Measurements from ENCODE around the gene FHDC1. TPM values are rescaled to one million over a fixed set of nuclear protein-coding genes. Genes with fewer than 3 reads are reported as not detected.
A peak's percentile ranks its signal among the peaks of the same experiment; 100 is the strongest.

The FHDC1 gene
- total RNA-seq, 5 donors from 2014 or later (not counting 1 experiment from before 2014, with no cell fraction given): 0.08 to 0.28 (median 0.17) TPM; not detected in 1

- H3K4me1 ChIP-seq (ENCODE audit: control insufficient read depth in 1 of 2, extremely low read depth in 1 of 2, insufficient read depth in 2 of 2, low read length in 2 of 2): no peaks in the 10 kb centered on the region
- ATAC-seq (replicated peaks in 1 of 4): no peak
- H3K27me3 Mint-ChIP-seq: peaks cover 12 to 15% of the 10 kb centered on the region in 2 donors
- no peak for DNase-seq
- 100% methylated on average over 2 of the region's 3 CpGs for WGBS (ENCODE audit: insufficient coverage)
- no peaks in the 10 kb centered on the region for H3K36me3 ChIP-seq (ENCODE audit: control insufficient read depth in 2 of 2, extremely low read depth in 1 of 2, insufficient read depth in 1 of 2, low read length in 1 of 2)
- peaks cover 0 to 2% (median 0%) of the 10 kb centered on the region in 3 donors for H3K4me1 Mint-ChIP-seq
- no peak overlapping the region for H3K27ac ChIP-seq (ENCODE audit: low read length)
- H3K27me3 ChIP-seq (replicated peaks in 1 of 2; ENCODE audit: control insufficient read depth in 2 of 2, extremely low read depth in 1 of 2, insufficient read depth in 2 of 2, low read length in 1 of 2): peaks cover 0 to 6% of the 10 kb centered on the region in 2 experiments
- no peak overlapping the region for H3K4me3 ChIP-seq (ENCODE audit: control insufficient read depth in 1 of 2, extremely low read depth in 1 of 2, low read length in 1 of 2)
- H3K9me3 Mint-ChIP-seq: no peaks in the 10 kb centered on the region
- no peaks in the 10 kb centered on the region for H3K9me3 ChIP-seq
- peaks cover 4% of the 10 kb centered on the region for H3K36me3 Mint-ChIP-seq
- no peak overlapping the region for H3K27ac Mint-ChIP-seq
- ChIA-PET CTCF (no interaction called here), POLR2A (interaction anchor here in 1 of 2 donors (0.6 kb wide), 1 partner anchor 19 kb away, joined by 4 read pairs; no protein-coding TSS in a partner anchor)
- H3K4me3 Mint-ChIP-seq: no peak overlapping the region
These were observed 8.4 kb upstream of the FHDC1 start for GRCh38 chr4:152927737-152928136.

DNA sequence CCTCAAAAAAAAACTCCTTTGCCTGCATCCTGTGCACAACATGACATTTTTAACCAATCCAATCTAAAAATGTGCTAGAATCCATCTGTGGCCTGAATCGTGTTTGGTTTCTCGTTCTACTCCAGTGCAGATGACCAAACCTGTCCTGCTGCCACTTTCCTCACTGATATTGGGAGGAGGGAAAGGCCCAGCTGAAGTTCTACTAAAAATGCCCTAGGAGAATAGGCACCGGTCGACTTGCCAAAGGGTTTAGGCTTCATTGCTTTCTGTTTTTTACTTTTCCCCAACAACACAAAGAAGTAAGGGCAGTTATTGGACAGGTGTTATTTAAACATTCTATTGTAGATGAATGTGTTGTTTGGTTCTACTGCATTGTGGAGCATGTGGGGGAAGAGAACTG is 7.8 kb upstream of the FHDC1 start:
- ATAC-seq (replicated peaks in 1 of 4): no peak
- CTCF ChIA-PET: no interaction called here
- no peak for DNase-seq
- WGBS (ENCODE audit: insufficient coverage): no CpG with 5 or more reads among the region's 4 CpGs
- H3K9me3 ChIP-seq: no peaks in the 10 kb centered on the region
- H3K4me1 ChIP-seq (ENCODE audit: control insufficient read depth in 1 of 2, extremely low read depth in 1 of 2, insufficient read depth in 2 of 2, low read length in 2 of 2): no peaks in the 10 kb centered on the region
- H3K27ac ChIP-seq (ENCODE audit: low read length): no peak overlapping the region
- no peak overlapping the region for H3K27ac Mint-ChIP-seq
- POLR2A ChIA-PET: no interaction called here
- H3K27me3 ChIP-seq (replicated peaks in 1 of 2; ENCODE audit: control insufficient read depth in 2 of 2, extremely low read depth in 1 of 2, insufficient read depth in 2 of 2, low read length in 1 of 2): peaks cover 0 to 9% of the 10 kb centered on the region in 2 experiments
- H3K27me3 Mint-ChIP-seq: peaks cover 17 to 20% of the 10 kb centered on the region in 2 donors
- peaks cover 4% of the 10 kb centered on the region for H3K36me3 Mint-ChIP-seq
- no peaks in the 10 kb centered on the region for H3K36me3 ChIP-seq (ENCODE audit: control insufficient read depth in 2 of 2, extremely low read depth in 1 of 2, insufficient read depth in 1 of 2, low read length in 1 of 2)
- no peak overlapping the region for H3K4me3 ChIP-seq (ENCODE audit: control insufficient read depth in 1 of 2, extremely low read depth in 1 of 2, low read length in 1 of 2)
- H3K4me3 Mint-ChIP-seq: no peak overlapping the region
- peaks cover 0 to 2% (median 0%) of the 10 kb centered on the region in 3 donors for H3K4me1 Mint-ChIP-seq
- H3K9me3 Mint-ChIP-seq: no peaks in the 10 kb centered on the region

- peaks cover 4 to 9% of the 10 kb centered on the region in 2 experiments for H3K27me3 ChIP-seq (replicated peaks in 1 of 2; ENCODE audit: control insufficient read depth in 2 of 2, extremely low read depth in 1 of 2, insufficient read depth in 2 of 2, low read length in 1 of 2)
- DNase-seq (no peak), ATAC-seq (replicated peaks in 1 of 4) (no peak)
- H3K9me3 ChIP-seq: no peaks in the 10 kb centered on the region
- ChIA-PET CTCF (no interaction called here), POLR2A (interaction anchor here in 1 of 2 donors (0.7 kb wide), 1 partner anchor 1765 kb away, joined by 3 read pairs; no protein-coding TSS in a partner anchor)
- no peak overlapping the region for H3K27ac ChIP-seq (ENCODE audit: low read length)
- peaks cover 5 to 8% (median 5%) of the 10 kb centered on the region in 3 donors for H3K4me1 Mint-ChIP-seq
- no peak overlapping the region for H3K4me3 ChIP-seq (ENCODE audit: control insufficient read depth in 1 of 2, extremely low read depth in 1 of 2, low read length in 1 of 2)
- no CpG with 5 or more reads among the region's 1 CpG for WGBS (ENCODE audit: insufficient coverage)
- no peak overlapping the region for H3K27ac Mint-ChIP-seq
- H3K36me3 ChIP-seq (ENCODE audit: control insufficient read depth in 2 of 2, extremely low read depth in 1 of 2, insufficient read depth in 1 of 2, low read length in 1 of 2): no peaks in the 10 kb centered on the region
- H3K9me3 Mint-ChIP-seq: no peaks in the 10 kb centered on the region
- no peaks in the 10 kb centered on the region for H3K4me1 ChIP-seq (ENCODE audit: control insufficient read depth in 1 of 2, extremely low read depth in 1 of 2, insufficient read depth in 2 of 2, low read length in 2 of 2)
- H3K36me3 Mint-ChIP-seq: peaks cover 4% of the 10 kb centered on the region
- peaks cover 33 to 36% of the 10 kb centered on the region in 2 donors for H3K27me3 Mint-ChIP-seq
- no peak overlapping the region for H3K4me3 Mint-ChIP-seq
These were observed 6.2 kb upstream of the FHDC1 start for GRCh38 chr4:152929888-152930287.

DNA sequence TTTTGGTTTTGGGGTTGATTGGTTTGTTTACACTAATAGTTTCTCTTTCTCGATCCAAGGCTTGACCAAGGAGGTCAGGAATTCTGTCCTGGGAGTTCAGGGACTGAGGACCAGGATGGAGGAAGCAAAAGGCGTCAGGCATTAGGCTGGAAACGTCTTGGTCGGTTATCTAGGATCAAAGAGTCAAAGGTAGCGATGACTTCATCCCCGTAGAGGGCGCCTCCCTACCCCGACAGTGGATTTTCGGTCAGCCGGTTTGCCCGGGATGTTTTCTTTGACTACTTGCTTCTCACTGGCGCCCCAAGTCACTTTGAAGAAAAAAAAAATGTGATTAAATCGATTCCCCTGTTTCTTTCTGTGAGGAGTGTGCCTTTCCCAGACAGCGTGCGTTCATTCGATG is 980 bp upstream of the FHDC1 start:
- peak overlapping the region; percentile 65 to 78 (median 75) for H3K4me3 Mint-ChIP-seq
- H3K4me1 Mint-ChIP-seq: peaks cover 22 to 27% (median 25%) of the 10 kb centered on the region in 3 donors
- no peaks in the 10 kb centered on the region for H3K9me3 Mint-ChIP-seq
- no peak overlapping the region for H3K27ac Mint-ChIP-seq
- no peak overlapping the region for H3K27ac ChIP-seq (ENCODE audit: low read length)
- ChIA-PET POLR2A (no interaction called here), CTCF (no interaction called here)
- H3K27me3 ChIP-seq (replicated peaks in 1 of 2; ENCODE audit: control insufficient read depth in 2 of 2, extremely low read depth in 1 of 2, insufficient read depth in 2 of 2, low read length in 1 of 2): peaks cover 12 to 52% of the 10 kb centered on the region in 2 experiments
- peaks cover 7 to 28% of the 10 kb centered on the region in 2 experiments for H3K4me1 ChIP-seq (ENCODE audit: control insufficient read depth in 1 of 2, extremely low read depth in 1 of 2, insufficient read depth in 2 of 2, low read length in 2 of 2)
- no peaks in the 10 kb centered on the region for H3K36me3 ChIP-seq (ENCODE audit: control insufficient read depth in 2 of 2, extremely low read depth in 1 of 2, insufficient read depth in 1 of 2, low read length in 1 of 2)
- ATAC-seq (replicated peaks in 1 of 4) (no peak), DNase-seq (peak in 1 of 35 experiments; percentile 2)
- H3K4me3 ChIP-seq (ENCODE audit: control insufficient read depth in 1 of 2, extremely low read depth in 1 of 2, low read length in 1 of 2): no peak overlapping the region
- H3K36me3 Mint-ChIP-seq: no peaks in the 10 kb centered on the region
- H3K9me3 ChIP-seq: no peaks in the 10 kb centered on the region
- WGBS (ENCODE audit: insufficient coverage): 16% methylated on average over 12 of the region's 16 CpGs
- peaks cover 49 to 58% of the 10 kb centered on the region in 2 donors for H3K27me3 Mint-ChIP-seq

DNA sequence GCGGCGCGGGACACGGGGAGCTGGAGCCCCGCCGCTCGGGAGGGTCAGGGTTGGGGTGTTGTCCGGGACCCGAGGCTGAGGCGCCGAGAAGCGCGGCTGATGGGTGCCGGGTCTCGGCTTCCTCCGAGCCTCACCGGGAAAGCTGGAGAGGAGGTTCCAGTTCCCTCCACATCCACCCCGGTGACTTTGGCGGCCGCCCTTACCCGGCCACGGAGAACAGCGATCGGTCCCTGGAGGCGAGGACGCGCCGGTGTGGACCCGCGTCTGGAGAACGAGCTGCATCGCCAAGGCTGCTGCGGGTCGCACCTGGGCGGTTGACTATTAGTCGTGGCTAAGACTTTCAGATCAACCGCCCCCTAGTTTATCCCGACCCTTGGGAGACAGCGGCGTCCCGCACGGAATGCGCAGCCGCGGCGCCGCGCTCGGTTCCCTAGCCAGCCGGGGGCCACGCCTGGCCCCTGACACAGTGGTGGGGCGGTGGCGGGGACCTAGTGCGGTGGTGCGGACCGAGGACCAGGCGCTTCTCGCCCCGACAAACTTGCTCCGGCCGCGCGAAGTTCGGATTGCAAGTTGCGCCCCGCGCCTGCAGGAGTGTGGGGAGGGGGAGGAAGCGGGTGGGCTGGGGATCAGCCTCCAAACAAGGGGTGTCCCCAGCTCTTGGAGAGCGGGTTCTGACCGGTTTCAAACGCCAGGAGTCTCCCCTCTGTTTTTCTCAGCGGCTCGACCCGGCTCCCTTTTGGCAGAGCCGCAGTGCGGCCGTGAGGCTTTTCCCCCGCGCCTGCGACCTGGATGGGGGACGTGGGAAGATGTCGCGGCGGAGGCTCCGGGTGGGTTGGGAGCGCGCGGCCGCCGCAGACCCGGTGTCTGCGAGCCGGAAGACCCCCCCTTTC is 568 bp downstream of the FHDC1 start:
- ChIA-PET POLR2A (no interaction called here), CTCF (no interaction called here)
- under 1% methylated on average over 69 of the region's 93 CpGs for WGBS (ENCODE audit: insufficient coverage)
- Mint-ChIP-seq H3K27ac (no peak overlapping the region), H3K4me3 (peak overlapping the region; percentile 52 to 78 (median 55)), H3K9me3 (no peaks in the 10 kb centered on the region), H3K4me1 (peaks cover 22 to 27% (median 25%) of the 10 kb centered on the region in 3 donors), H3K27me3 (peaks cover 53 to 65% of the 10 kb centered on the region in 2 donors), H3K36me3 (no peaks in the 10 kb centered on the region)
- Histone ChIP-seq H3K27ac (ENCODE audit: low read length) (no peak overlapping the region), H3K4me3 (ENCODE audit: control insufficient read depth in 1 of 2, extremely low read depth in 1 of 2, low read length in 1 of 2) (peak overlapping the region; percentile 45 to 84), H3K9me3 (no peaks in the 10 kb centered on the region), H3K27me3 (replicated peaks in 1 of 2; ENCODE audit: control insufficient read depth in 2 of 2, extremely low read depth in 1 of 2, insufficient read depth in 2 of 2, low read length in 1 of 2) (peaks cover 12 to 49% of the 10 kb centered on the region in 2 experiments), H3K36me3 (ENCODE audit: control insufficient read depth in 2 of 2, extremely low read depth in 1 of 2, insufficient read depth in 1 of 2, low read length in 1 of 2) (no peaks in the 10 kb centered on the region), H3K4me1 (ENCODE audit: control insufficient read depth in 1 of 2, extremely low read depth in 1 of 2, insufficient read depth in 2 of 2, low read length in 2 of 2) (peaks cover 7 to 28% of the 10 kb centered on the region in 2 experiments)
- ATAC-seq (replicated peaks in 1 of 4) (peak; percentile 10 to 26 (median 19)), DNase-seq (peak in 6 of 35 experiments; percentile 1 to 19 (median 8))

DNA sequence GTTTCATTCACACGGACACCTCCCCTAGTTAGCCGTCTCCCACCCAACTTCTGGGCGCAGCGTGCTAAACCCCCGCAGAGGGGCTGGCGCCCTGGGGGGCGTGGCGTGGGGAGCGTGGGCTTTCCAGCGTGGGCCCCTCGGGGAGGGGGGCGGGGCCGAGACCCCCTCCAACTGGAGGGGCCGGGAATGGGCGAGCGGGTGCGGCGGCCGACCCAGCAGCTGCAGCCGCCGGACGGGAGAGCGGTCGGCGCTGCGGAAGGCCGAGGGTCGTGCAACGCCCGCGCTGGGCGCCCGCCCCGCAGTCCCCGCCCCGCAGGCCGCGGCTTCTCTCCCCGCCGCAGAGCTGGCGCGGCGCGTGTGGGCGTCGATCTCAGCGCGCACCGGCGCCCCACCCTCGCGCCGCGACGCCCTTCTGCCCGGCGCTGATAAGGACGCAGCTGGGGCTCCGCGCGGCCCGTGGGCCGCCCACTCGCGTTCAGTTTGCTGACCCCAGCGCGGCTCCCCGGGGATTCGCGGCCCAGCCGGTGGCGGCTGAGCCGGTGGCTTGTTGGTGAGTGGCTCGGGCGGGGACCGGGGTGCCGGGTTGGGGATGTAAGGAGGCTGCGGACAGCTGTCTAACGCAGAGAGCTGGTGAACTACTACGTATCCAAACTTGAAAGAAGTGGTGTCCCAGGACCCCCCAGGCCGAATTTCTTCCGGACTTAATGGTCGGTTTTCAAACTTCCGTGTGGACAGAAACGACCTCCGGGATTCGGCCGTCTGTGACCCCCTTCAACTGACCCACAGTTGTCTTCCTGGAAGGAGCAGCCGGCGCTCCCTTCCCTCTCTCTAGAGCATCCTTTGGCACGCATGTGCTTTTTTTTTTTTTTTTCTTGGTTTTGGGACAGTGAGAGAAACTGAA is 1.5 kb downstream of the FHDC1 start:
- under 1% methylated on average over 77 of the region's 91 CpGs for WGBS (ENCODE audit: insufficient coverage)
- POLR2A ChIA-PET: no interaction called here
- peaks cover 12 to 48% of the 10 kb centered on the region in 2 experiments for H3K27me3 ChIP-seq (replicated peaks in 1 of 2; ENCODE audit: control insufficient read depth in 2 of 2, extremely low read depth in 1 of 2, insufficient read depth in 2 of 2, low read length in 1 of 2)
- no peaks in the 10 kb centered on the region for H3K36me3 ChIP-seq (ENCODE audit: control insufficient read depth in 2 of 2, extremely low read depth in 1 of 2, insufficient read depth in 1 of 2, low read length in 1 of 2)
- no peak overlapping the region for H3K27ac Mint-ChIP-seq
- DNase-seq (peak in 6 of 35 experiments; percentile 2 to 19 (median 4)), ATAC-seq (replicated peaks in 1 of 4) (peak; percentile 32 to 64 (median 57))
- CTCF ChIA-PET: interaction anchor here in 1 of 2 donors (0.7 kb wide), 1 partner anchor 109 kb away, joined by 3 read pairs; no protein-coding TSS in a partner anchor
- H3K9me3 ChIP-seq: no peaks in the 10 kb centered on the region
- no peak overlapping the region for H3K27ac ChIP-seq (ENCODE audit: low read length)
- H3K4me3 Mint-ChIP-seq: peak overlapping the region; percentile 76 to 82 (median 81)
- peaks cover 53 to 68% of the 10 kb centered on the region in 2 donors for H3K27me3 Mint-ChIP-seq
- no peaks in the 10 kb centered on the region for H3K36me3 Mint-ChIP-seq
- H3K4me1 Mint-ChIP-seq: peaks cover 22 to 27% (median 25%) of the 10 kb centered on the region in 3 donors
- peaks cover 7 to 28% of the 10 kb centered on the region in 2 experiments for H3K4me1 ChIP-seq (ENCODE audit: control insufficient read depth in 1 of 2, extremely low read depth in 1 of 2, insufficient read depth in 2 of 2, low read length in 2 of 2)
- H3K9me3 Mint-ChIP-seq: no peaks in the 10 kb centered on the region
- H3K4me3 ChIP-seq (ENCODE audit: control insufficient read depth in 1 of 2, extremely low read depth in 1 of 2, low read length in 1 of 2): peak overlapping the region; percentile 45 to 84

Data from T-cell (primary cell).